ENCODE measurements around the gene TP53. TPM values are rescaled to one million over a fixed set of nuclear protein-coding genes. Genes with fewer than 3 reads are reported as not detected.
A peak's percentile ranks its signal among the peaks of the same experiment; 100 is the strongest.
"Not testable (repeated sequence)": the region's sequence is repeated elsewhere in the genome, so short reads cannot be mapped to it uniquely, and the experiment has no call there.

TP53 gene
- total RNA-seq, 1 experiment from 2014 or later: 47.7 TPM

- peak; percentile 54 for DNase-seq (ENCODE audit: low read depth)
Observed at GRCh38 chr17:7632492-7632894, 54.8 kb downstream of the TP53 start.

GRCh38 chr17:7631398-7632380 lies 55.6 kb downstream of the TP53 start:
- no peak for DNase-seq (ENCODE audit: low read depth)

GRCh38 chr17:7629939-7630571 lies 57.2 kb downstream of the TP53 start, which contains the start of gene SHBG:
SHBG (plus strand) TSS chr17:7630135; CDS start chr17:7630173, 38 bp downstream.
- no peak for DNase-seq (ENCODE audit: low read depth)

- DNase-seq (ENCODE audit: low read depth): peak; percentile 88
Observed at GRCh38 chr17:7627250-7628121, 59.8 kb downstream of the TP53 start, which contains the start of gene SAT2. SAT2 (minus strand) TSS chr17:7627821; CDS start chr17:7627635, 186 bp downstream.

- DNase-seq (ENCODE audit: low read depth): no peak
Observed at GRCh38 chr17:7626956-7627249, 60.4 kb downstream of the TP53 start.

- no peak for DNase-seq (ENCODE audit: low read depth)
Observed at GRCh38 chr17:7626307-7626706, 61.0 kb downstream of the TP53 start.

GRCh38 chr17:7625749-7626148 lies 61.5 kb downstream of the TP53 start:
- not testable (repeated sequence) for DNase-seq (ENCODE audit: low read depth)

GRCh38 chr17:7623661-7624060 lies 63.6 kb downstream of the TP53 start:
- DNase-seq (ENCODE audit: low read depth): no peak

GRCh38 chr17:7620835-7621234 lies 66.5 kb downstream of the TP53 start:
- no peak for DNase-seq (ENCODE audit: low read depth)

GRCh38 chr17:7618608-7619007 lies 68.7 kb downstream of the TP53 start:
- no peak for DNase-seq (ENCODE audit: low read depth)

Other genes starting within 250 kb of the TP53 start
- gene FGF11, start 248.0 kb downstream of the TP53 start, total RNA-seq (2014; rRNA removed; shearing (Covaris generic)): 0.23 and 0.37 TPM in 2 replicates
- 6.0 and 7.9 TPM in 2 replicates for gene CHRNB1, start 242.4 kb downstream of the TP53 start, total RNA-seq (2014; rRNA removed; shearing (Covaris generic))
- 13.1 and 18.1 TPM in 2 replicates for gene ZBTB4, start 207.9 kb downstream of the TP53 start, total RNA-seq (2014; rRNA removed; shearing (Covaris generic))
- not detected in 2 replicates for gene SLC35G6, start 206.0 kb downstream of the TP53 start, total RNA-seq (2014; rRNA removed; shearing (Covaris generic))
- 43.4 and 44.6 TPM in 2 replicates for gene POLR2A, start 203.1 kb downstream of the TP53 start, total RNA-seq (2014; rRNA removed; shearing (Covaris generic))
- gene TNFSF12, start 138.4 kb downstream of the TP53 start, total RNA-seq (2014; rRNA removed; shearing (Covaris generic)): 3.2 and 5.6 TPM in 2 replicates
- 0.37 and 0.63 TPM in 2 replicates for gene TNFSF13, start 128.7 kb downstream of the TP53 start, total RNA-seq (2014; rRNA removed; shearing (Covaris generic))
- gene SENP3, start 125.6 kb downstream of the TP53 start, total RNA-seq (2014; rRNA removed; shearing (Covaris generic)): 138 and 141 TPM in 2 replicates
- 55.2 and 75.8 TPM in 2 replicates for gene CD68, start 107.9 kb downstream of the TP53 start, total RNA-seq (2014; rRNA removed; shearing (Covaris generic))
- gene MPDU1, start 103.6 kb downstream of the TP53 start, total RNA-seq (2014; rRNA removed; shearing (Covaris generic)): 148 and 177 TPM in 2 replicates
- gene SOX15, start 97.4 kb downstream of the TP53 start, total RNA-seq (2014; rRNA removed; shearing (Covaris generic)): 0.31 and 1.8 TPM in 2 replicates
- gene FXR2, start 72.6 kb downstream of the TP53 start, total RNA-seq (2014; rRNA removed; shearing (Covaris generic)): 54.4 and 60.7 TPM in 2 replicates
- gene SAT2, start 59.7 kb downstream of the TP53 start, total RNA-seq (2014; rRNA removed; shearing (Covaris generic)): 18.6 and 20.8 TPM in 2 replicates
- not detected in 2 replicates for gene SHBG, start 57.4 kb downstream of the TP53 start, total RNA-seq (2014; rRNA removed; shearing (Covaris generic))
- not detected in 2 replicates for gene ATP1B2, start 36.6 kb downstream of the TP53 start, total RNA-seq (2014; rRNA removed; shearing (Covaris generic))
- gene WRAP53, start 987 bp upstream of the TP53 start, total RNA-seq (2014; rRNA removed; shearing (Covaris generic)): 25.2 and 29.2 TPM in 2 replicates
- 5.7 and 7.7 TPM in 2 replicates for gene EFNB3, start 17.7 kb upstream of the TP53 start, total RNA-seq (2014; rRNA removed; shearing (Covaris generic))
- not detected in 2 replicates for gene DNAH2, start 30.3 kb upstream of the TP53 start, total RNA-seq (2014; rRNA removed; shearing (Covaris generic))
- 0.27 and 0.87 TPM in 2 replicates for gene KDM6B, start 146.7 kb upstream of the TP53 start, total RNA-seq (2014; rRNA removed; shearing (Covaris generic))
- 0.88 TPM in 1 of 2 replicates, not detected in the other for gene TMEM88, start 167.6 kb upstream of the TP53 start, total RNA-seq (2014; rRNA removed; shearing (Covaris generic))
- 98.2 and 168 TPM in 2 replicates for gene NAA38, start 170.1 kb upstream of the TP53 start, total RNA-seq (2014; rRNA removed; shearing (Covaris generic))
- gene CYB5D1, start 170.5 kb upstream of the TP53 start, total RNA-seq (2014; rRNA removed; shearing (Covaris generic)): 4.8 and 6.4 TPM in 2 replicates
- 82.5 and 84.7 TPM in 2 replicates for gene CHD3, start 201.3 kb upstream of the TP53 start, total RNA-seq (2014; rRNA removed; shearing (Covaris generic))
- gene RNF227, start 228.8 kb upstream of the TP53 start, total RNA-seq (2014; rRNA removed; shearing (Covaris generic)): 0.90 and 2.3 TPM in 2 replicates
- 1.8 and 3.5 TPM in 2 replicates for gene KCNAB3, start 242.4 kb upstream of the TP53 start, total RNA-seq (2014; rRNA removed; shearing (Covaris generic))
- 34.9 and 71.5 TPM in 2 replicates for gene TRAPPC1, start 244.5 kb upstream of the TP53 start, total RNA-seq (2014; rRNA removed; shearing (Covaris generic))
- gene CNTROB, start 244.7 kb upstream of the TP53 start, total RNA-seq (2014; rRNA removed; shearing (Covaris generic)): 18.8 and 28.7 TPM in 2 replicates